GM12878 (cell line): ENCODE measurements around the gene DLST. TPM values are rescaled to one million over a fixed set of nuclear protein-coding genes. Genes with fewer than 3 reads are reported as not detected.
A peak's percentile ranks its signal among the peaks of the same experiment; 100 is the strongest.

ENCODE experiments used
- ASH2L ChIP-seq: fragments of 300-600, 200-600 bp; sonication (generic); IDR thresholded peaks from 2 replicates; pipeline ENCODE4 v1.6.1; 2017; ENCODE audit warnings: low read depth, mild to moderate bottlenecking, borderline replicate concordance
- CEBPB ChIP-seq, 2 experiments: fragments of 150-350 bp in 1 of 2; IDR thresholded peaks; 2 replicates each; pipeline ENCODE4 v1.6.1; 2012 to 2014; ENCODE audit warnings: low read depth in 2 of 2, low read length in 2 of 2, borderline replicate concordance in 1 of 2, inconsistent platforms in 1 of 2
- EGR1 ChIP-seq, 2 experiments: IDR thresholded peaks; 1 replicate in 1 of 2; 2 replicates in 1 of 2; pipeline ENCODE4 v1.6.1; 2011 to 2012; ENCODE audit warnings: low read depth in 2 of 2, low read length in 2 of 2, borderline replicate concordance in 1 of 2, mild to moderate bottlenecking in 1 of 2, moderate library complexity in 1 of 2
- ELK1 ChIP-seq: IDR thresholded peaks from 2 replicates; pipeline ENCODE4 v1.6.1; 2012; ENCODE audit warnings: low read depth, low read length, improper control_type of control experiment
- ETV6 ChIP-seq, 2 experiments: fragments of 450-650 bp in 1 of 2; IDR thresholded peaks in 1 of 2; conservative IDR thresholded peaks in 1 of 2; 2 replicates each; pipeline ENCODE4 v1.6.1; 2014; ENCODE audit warnings: antibody characterized with exemption in 1 of 2, borderline replicate concordance in 1 of 2, low read depth in 1 of 2, mild to moderate bottlenecking in 1 of 2, moderate library complexity in 1 of 2
- FOXM1 ChIP-seq: IDR thresholded peaks from 2 replicates; pipeline ENCODE4 v1.6.1; 2012; ENCODE audit warnings: low read depth, mild to moderate bottlenecking, inconsistent platforms, low read length, moderate library complexity
- LARP7 ChIP-seq: fragments of 450-650 bp; IDR thresholded peaks from 2 replicates; pipeline ENCODE4 v1.6.1; 2017; ENCODE audit warnings: mild to moderate bottlenecking
- MTA2 ChIP-seq: fragments of 450-650 bp; IDR thresholded peaks from 2 replicates; pipeline ENCODE4 v1.6.1; 2016; ENCODE audit warnings: low read depth, mild to moderate bottlenecking, moderate library complexity
- MYC ChIP-seq: IDR thresholded peaks from 2 replicates; pipeline ENCODE4 v1.6.1; 2011; ENCODE audit warnings: mild to moderate bottlenecking, low read length, moderate library complexity, inconsistent platforms; ENCODE audit not compliant: insufficient read depth, insufficient replicate concordance, insufficient read length, severe bottlenecking
- NR2C1 ChIP-seq: fragments of 450-650 bp; IDR thresholded peaks from 2 replicates; pipeline ENCODE4 v1.6.1; 2017; ENCODE audit warnings: antibody characterized with exemption, mild to moderate bottlenecking, moderate library complexity
- POLR2AphosphoS2 ChIP-seq: IDR thresholded peaks from 2 replicates; pipeline ENCODE4 v1.6.1; 2011; ENCODE audit warnings: low read depth, mild to moderate bottlenecking, low read length, improper control_type of control experiment, moderate library complexity
- RB1 ChIP-seq: fragments of 450-650 bp; formaldehyde crosslinking; IDR thresholded peaks from 2 replicates; pipeline ENCODE4 v1.6.1; 2017; ENCODE audit warnings: mild to moderate bottlenecking, borderline replicate concordance
- SKIL ChIP-seq: fragments of 450-650 bp; IDR thresholded peaks from 2 replicates; pipeline ENCODE4 v1.6.1; 2017; ENCODE audit warnings: mild to moderate bottlenecking, low read depth, inconsistent platforms; ENCODE audit not compliant: poor library complexity, severe bottlenecking
- SMAD1 ChIP-seq: fragments of 450-650 bp; IDR thresholded peaks from 2 replicates; pipeline ENCODE4 v1.6.1; 2018; ENCODE audit warnings: mild to moderate bottlenecking, low read depth; ENCODE audit not compliant: partially characterized antibody
- SREBF1 ChIP-seq: IDR thresholded peaks from 2 replicates; pipeline ENCODE4 v1.6.1; 2012; ENCODE audit warnings: mild to moderate bottlenecking, low read length
- STAT3 ChIP-seq: IDR thresholded peaks from 2 replicates; pipeline ENCODE4 v1.6.1; 2011; ENCODE audit warnings: low read depth, low read length, improper control_type of control experiment
- SUPT20H ChIP-seq: IDR thresholded peaks from 2 replicates; pipeline ENCODE4 v1.6.1; 2011; ENCODE audit warnings: low read depth, mild to moderate bottlenecking, low read length, moderate library complexity, borderline replicate concordance; ENCODE audit not compliant: control insufficient read depth
- USF1 ChIP-seq: IDR thresholded peaks from 2 replicates; pipeline ENCODE4 v1.6.1; 2011; ENCODE audit warnings: borderline replicate concordance, low read depth, mild to moderate bottlenecking, moderate library complexity, mixed read lengths, low read length; ENCODE audit not compliant: insufficient read depth; ENCODE audit errors: extremely low read length
- YY1 ChIP-seq: IDR thresholded peaks from 2 replicates; pipeline ENCODE4 v1.6.1; 2011; ENCODE audit warnings: low read depth, mild to moderate bottlenecking, low read length
- ZBTB40 ChIP-seq: fragments of 450-650 bp; IDR thresholded peaks from 2 replicates; pipeline ENCODE4 v1.6.1; 2016; ENCODE audit warnings: mild to moderate bottlenecking, moderate library complexity, borderline replicate concordance
- ZNF217 ChIP-seq: fragments of 450-650 bp; IDR thresholded peaks from 2 replicates; pipeline ENCODE4 v1.6.1; 2017; ENCODE audit warnings: antibody characterized with exemption, mild to moderate bottlenecking
- polyA plus RNA-seq, 11 experiments: library from polyadenylated mRNA; depleted of rRNA in 4 of 11; unstranded in 6 of 11; stranded (reverse) in 5 of 11; fragments of >200 nt; fragmentation: Nextera tagmentation in 4 of 11; fragmentation: Illumina TruSeq in 1 of 11; extraction: Ambion mirVana in 4 of 11; extraction: Trizol in 1 of 11; gene quantifications; 1 replicate in 1 of 11; 2 replicates in 10 of 11; pipeline versions ENCODE4 v1.2.1 to v1.2.3, GENCODE V29; 2011 to 2016; ENCODE audit warnings: inconsistent platforms in 2 of 11, missing spikeins in 2 of 11, low read depth in 1 of 11
- total RNA-seq, 4 experiments: library from RNA; depleted of rRNA in 3 of 4; stranded (reverse); fragments of >200 nt in 3 of 4; fragmentation: Illumina TruSeq in 1 of 4; extraction: Trizol in 1 of 4; gene quantifications; 2 replicates each; pipeline versions ENCODE4 v1.2.1 to v1.2.3, GENCODE V29; 2013 to 2021

Gene DLST
- total and polyA plus RNA-seq, 10 of the 15 experiments (the other 5 are each of a cell fraction or from before 2014, with no cell fraction given): 2.9 to 141 (median 67.7) TPM

- TF ChIP-seq RB1: peak; percentile 79
- TF ChIP-seq FOXM1: no peak
- TF ChIP-seq SMAD1: no peak
- TF ChIP-seq ETV6 (conservative IDR thresholded peaks at IDR 0.05 in 1 of 2, IDR thresholded peaks at IDR 0.05 in 1 of 2; ENCODE audit: borderline replicate concordance in 1 of 2, low read depth in 1 of 2): no peak
- peak; percentile 98 for TF ChIP-seq SREBF1
- TF ChIP-seq NR2C1: peak; percentile 62
- TF ChIP-seq EGR1 (IDR thresholded peaks at IDR 0.05; ENCODE audit: borderline replicate concordance in 1 of 2, low read depth in 2 of 2, low read length in 2 of 2): peak; percentile 42 to 59; a peak in 2 of 3 replicates
- no peak for TF ChIP-seq USF1
- peak; percentile 64 for TF ChIP-seq SKIL
- no peak for TF ChIP-seq SUPT20H
- TF ChIP-seq ZBTB40: peak; percentile 94
- TF ChIP-seq STAT3: no peak
- TF ChIP-seq ZNF217: no peak
- no peak for TF ChIP-seq MYC
- TF ChIP-seq LARP7: peak; percentile 93
- no peak for TF ChIP-seq CEBPB (IDR thresholded peaks at IDR 0.05; ENCODE audit: borderline replicate concordance in 1 of 2, low read depth in 2 of 2, low read length in 2 of 2)
- TF ChIP-seq YY1: peak; percentile 70
- peak; percentile 63; the same call in 1 of the 2 replicates for TF ChIP-seq MTA2
- peak; percentile 80 for TF ChIP-seq ELK1
- no peak; the same call in 1 of the 2 replicates for TF ChIP-seq POLR2AphosphoS2
- TF ChIP-seq ASH2L: peak; percentile 87; the same call in 1 of the 2 replicates
Measured at GRCh38 chr14:74881431-74882102, at the start of gene DLST (continued).
